ENCODE data around the gene FBXL19.

FBXL19 gene

GRCh38 chr16:30965436-30965835 lies 42.1 kb downstream of the FBXL19 start:
- no peak for DNase-seq

GRCh38 chr16:30966033-30966619 lies 42.8 kb downstream of the FBXL19 start:
- DNase-seq = no peak

- no peak for DNase-seq
Measured at GRCh38 chr16:30967795-30968194, 44.4 kb downstream of the FBXL19 start.

GRCh38 chr16:30969246-30969842 lies 46.0 kb downstream of the FBXL19 start:
- DNase-seq = no peak

GRCh38 chr16:30971298-30971697 lies 47.9 kb downstream of the FBXL19 start:
- DNase-seq = no peak

- no peak for DNase-seq
Measured at GRCh38 chr16:30972872-30973271, 49.5 kb downstream of the FBXL19 start.

- no peak for DNase-seq
Measured at GRCh38 chr16:30974348-30974747, 51.0 kb downstream of the FBXL19 start.

- DNase-seq = no peak
Measured at GRCh38 chr16:30976486-30976885, 53.1 kb downstream of the FBXL19 start.

- no peak for DNase-seq
Measured at GRCh38 chr16:30977502-30977901, 54.1 kb downstream of the FBXL19 start.

GRCh38 chr16:30979170-30980022 lies 56.0 kb downstream of the FBXL19 start:
- DNase-seq = no peak

GRCh38 chr16:30980023-30980371 lies 56.6 kb downstream of the FBXL19 start:
- no peak for DNase-seq

GRCh38 chr16:30980434-30980833 lies 57.1 kb downstream of the FBXL19 start:
- no peak for DNase-seq

- DNase-seq = no peak
Measured at GRCh38 chr16:30980959-30981358, 57.6 kb downstream of the FBXL19 start.

- no peak for DNase-seq
Measured at GRCh38 chr16:30982548-30983288, 59.3 kb downstream of the FBXL19 start.

- DNase-seq = no peak
Measured at GRCh38 chr16:30983289-30983889, 60.0 kb downstream of the FBXL19 start.

- DNase-seq = no peak
Measured at GRCh38 chr16:30983898-30984610, 60.7 kb downstream of the FBXL19 start.

GRCh38 chr16:30984669-30985400 lies 61.5 kb downstream of the FBXL19 start, which contains the start of gene HSD3B7:
HSD3B7 (plus strand) TSS chr16:30985207; CDS start chr16:30985659, 452 bp downstream.
- DNase-seq = peak; percentile 50

GRCh38 chr16:30985401-30986128 lies 62.2 kb downstream of the FBXL19 start:
- no peak for DNase-seq

GRCh38 chr16:30986129-30986991 lies 63.0 kb downstream of the FBXL19 start:
- no peak for DNase-seq
